ENCODE data around the gene SLC25A21.

DNA sequence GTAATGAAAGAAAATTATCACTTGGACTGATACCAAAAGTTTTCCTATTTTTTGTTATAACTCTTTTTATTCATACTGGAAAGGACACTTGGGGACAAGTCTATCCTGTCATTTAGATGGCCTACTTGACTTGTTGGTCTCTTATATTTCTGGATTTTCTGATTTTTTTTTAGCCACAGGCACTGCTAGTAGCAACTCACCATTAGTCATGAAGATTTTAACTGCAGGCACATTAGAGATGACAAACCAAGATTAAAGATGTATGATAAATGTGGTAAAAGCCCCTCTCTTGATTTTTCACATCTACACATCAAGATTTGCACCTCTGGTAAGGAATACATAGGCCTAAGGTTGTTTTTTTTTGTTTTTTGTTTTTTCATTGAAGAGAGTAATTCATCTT lies 217.0 kb downstream of the SLC25A21 start:
- TF ChIP-seq POLR2A (IDR thresholded peaks at IDR 0.05) = no peak
- TF ChIP-seq, protein P1, sequence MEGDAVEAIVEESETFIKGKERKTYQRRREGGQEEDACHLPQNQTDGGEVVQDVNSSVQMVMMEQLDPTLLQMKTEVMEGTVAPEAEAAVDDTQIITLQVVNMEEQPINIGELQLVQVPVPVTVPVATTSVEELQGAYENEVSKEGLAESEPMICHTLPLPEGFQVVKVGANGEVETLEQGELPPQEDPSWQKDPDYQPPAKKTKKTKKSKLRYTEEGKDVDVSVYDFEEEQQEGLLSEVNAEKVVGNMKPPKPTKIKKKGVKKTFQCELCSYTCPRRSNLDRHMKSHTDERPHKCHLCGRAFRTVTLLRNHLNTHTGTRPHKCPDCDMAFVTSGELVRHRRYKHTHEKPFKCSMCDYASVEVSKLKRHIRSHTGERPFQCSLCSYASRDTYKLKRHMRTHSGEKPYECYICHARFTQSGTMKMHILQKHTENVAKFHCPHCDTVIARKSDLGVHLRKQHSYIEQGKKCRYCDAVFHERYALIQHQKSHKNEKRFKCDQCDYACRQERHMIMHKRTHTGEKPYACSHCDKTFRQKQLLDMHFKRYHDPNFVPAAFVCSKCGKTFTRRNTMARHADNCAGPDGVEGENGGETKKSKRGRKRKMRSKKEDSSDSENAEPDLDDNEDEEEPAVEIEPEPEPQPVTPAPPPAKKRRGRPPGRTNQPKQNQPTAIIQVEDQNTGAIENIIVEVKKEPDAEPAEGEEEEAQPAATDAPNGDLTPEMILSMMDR (IDR thresholded peaks at IDR 0.05) = no peak
